PC-3 (cell line): Measurements from ENCODE around the gene AOAH. TPM values are rescaled to one million over a fixed set of nuclear protein-coding genes. Genes with fewer than 3 reads are reported as not detected.

Experiments used
- ATAC-seq: fragments of 200-7000 bp; cut with Tn5 transposase; 2 replicates; pipeline ENCODE4 v1.9.1; 2020; ENCODE audit warnings: mild to moderate bottlenecking, moderate library complexity
- BruUV-seq: library from RNA; stranded (reverse); fragments of 400-500 nt; replicated peaks from 2 replicates; lab custom pipeline; 2021; lab: Mats Ljungman, UMichigan
- CTCF ChIA-PET: fragments of 300-600 bp; sonication (Branson Sonifier 250); formaldehyde crosslinking; loops from one replicate; lab custom pipeline; 2022; ENCODE audit warnings: antibody characterized with exemption; lab: Charles Lee
- POLR2A ChIA-PET: fragments of 300-600 bp; sonication (Branson Sonifier 250); formaldehyde crosslinking; loops from one replicate; lab custom pipeline; 2022; ENCODE audit warnings: antibody characterized with exemption; ENCODE audit not compliant: unreplicated experiment; lab: Charles Lee
- DNase-seq: peaks from one replicate; pipeline ENCODE4 v3.0.0-alpha.2; 2015
- H2AFZ ChIP-seq: fragments of 300-600 bp; sonication (generic); 2 replicates; pipeline ENCODE4 v1.6.0; 2016; ENCODE audit warnings: antibody characterized with exemption, low read length
- H3F3A ChIP-seq: fragments of 300-600 bp; sonication (generic); one replicate; pipeline ENCODE4 v1.6.0; 2017; ENCODE audit warnings: antibody characterized with exemption, low read length, control low read depth, mild to moderate bottlenecking; ENCODE audit not compliant: unreplicated experiment
- H3K27ac ChIP-seq: fragments of 300-600 bp; sonication (generic); 2 replicates; pipeline ENCODE4 v1.5.1; 2016; ENCODE audit warnings: mild to moderate bottlenecking, low read length
- H3K27me3 ChIP-seq: fragments of 300-600 bp; sonication (generic); 2 replicates; pipeline ENCODE4 v1.6.1; 2016; ENCODE audit warnings: low read length, mixed read lengths
- H3K36me3 ChIP-seq: fragments of 300-600 bp; sonication (generic); 2 replicates; pipeline ENCODE4 v1.6.1; 2016; ENCODE audit warnings: low read depth, mixed run types, low read length, mixed read lengths
- H3K4me1 ChIP-seq: fragments of 300-600 bp; sonication (generic); 2 replicates; pipeline ENCODE4 v1.5.1; 2016; ENCODE audit warnings: low read length; ENCODE audit not compliant: insufficient read depth
- H3K4me2 ChIP-seq: fragments of 300-600 bp; sonication (generic); 2 replicates; pipeline ENCODE4 v1.6.0; 2016; ENCODE audit warnings: low read length
- H3K4me3 ChIP-seq: fragments of 300-600 bp; sonication (generic); 2 replicates; pipeline ENCODE4 v1.5.1; 2016; ENCODE audit warnings: mild to moderate bottlenecking, low read length, mixed read lengths
- H3K79me2 ChIP-seq: fragments of 300-600 bp; sonication (generic); 2 replicates; pipeline ENCODE4 v1.6.1; 2017; ENCODE audit warnings: low read length, mixed read lengths
- H3K9ac ChIP-seq: fragments of 300-600 bp; sonication (generic); 2 replicates; pipeline ENCODE4 v1.6.0; 2016; ENCODE audit warnings: mild to moderate bottlenecking, low read length
- H3K9me2 ChIP-seq: fragments of 300-600 bp; sonication (generic); replicated peaks from 2 replicates; pipeline ENCODE4 v1.6.1; 2016; ENCODE audit warnings: mixed run types, low read length, mixed read lengths
- H3K9me3 ChIP-seq: fragments of 300-600 bp; sonication (generic); 2 replicates; pipeline ENCODE4 v1.6.1; 2016; ENCODE audit warnings: low read length, mixed read lengths
- H4K20me1 ChIP-seq: fragments of 300-600 bp; sonication (generic); 2 replicates; pipeline ENCODE4 v1.6.1; 2016; ENCODE audit warnings: low read length, mixed read lengths
- EZH2 ChIP-seq: fragments of 300-600 bp; sonication (generic); IDR thresholded peaks from one replicate; pipeline ENCODE4 v1.6.1; 2017; ENCODE audit warnings: antibody characterized with exemption, mild to moderate bottlenecking, low read length; ENCODE audit not compliant: unreplicated experiment
- EZH2phosphoT487 ChIP-seq: fragments of 300-600 bp; sonication (generic); IDR thresholded peaks from 2 replicates; pipeline ENCODE4 v1.6.1; 2018; ENCODE audit warnings: mild to moderate bottlenecking, antibody characterized with exemption, low read length, borderline replicate concordance
- intact Hi-C: fragments of 100-400 bp; cut with micrococcal nuclease; formaldehyde crosslinking; loops from 2 replicates; pipeline ENCODE4 v1.9.0; 2023
- total RNA-seq: library from RNA; depleted of rRNA; stranded (reverse); fragments of >200 nt; gene quantifications from 2 replicates; pipeline ENCODE4 v1.2.3, GENCODE V29; 2014
- TF ChIP-seq, protein P1 (sequence below): fragments of 300-600 bp; sonication (generic); conservative IDR thresholded peaks from 2 replicates; pipeline ENCODE4 v1.5.1; 2017; ENCODE audit warnings: antibody characterized with exemption, low read depth, mild to moderate bottlenecking, low read length

Gene AOAH
- total RNA-seq, 1 experiment from 2014 or later = not detected

- CTCF ChIA-PET = no interaction called here
- Histone ChIP-seq H3K4me1 (no peaks in the 10 kb centered on the region), H3K9ac (no peak overlapping the region), H3F3A (no peaks in the 10 kb centered on the region), H2AFZ (no peak overlapping the region), H3K36me3 (no peaks in the 10 kb centered on the region), H4K20me1 (no peaks in the 10 kb centered on the region), H3K79me2 (no peaks in the 10 kb centered on the region), H3K4me2 (no peak overlapping the region), H3K27ac (no peak overlapping the region), H3K27me3 (no peaks in the 10 kb centered on the region), H3K4me3 (no peak overlapping the region), H3K9me3 (no peaks in the 10 kb centered on the region), H3K9me2 (no peaks in the 10 kb centered on the region)
- DNase-seq = no peak
- POLR2A ChIA-PET = no interaction called here
- intact Hi-C loops = no loop called here
- no peak for ATAC-seq
- BruUV-seq = no TSS peak
- TF ChIP-seq, protein P1, sequence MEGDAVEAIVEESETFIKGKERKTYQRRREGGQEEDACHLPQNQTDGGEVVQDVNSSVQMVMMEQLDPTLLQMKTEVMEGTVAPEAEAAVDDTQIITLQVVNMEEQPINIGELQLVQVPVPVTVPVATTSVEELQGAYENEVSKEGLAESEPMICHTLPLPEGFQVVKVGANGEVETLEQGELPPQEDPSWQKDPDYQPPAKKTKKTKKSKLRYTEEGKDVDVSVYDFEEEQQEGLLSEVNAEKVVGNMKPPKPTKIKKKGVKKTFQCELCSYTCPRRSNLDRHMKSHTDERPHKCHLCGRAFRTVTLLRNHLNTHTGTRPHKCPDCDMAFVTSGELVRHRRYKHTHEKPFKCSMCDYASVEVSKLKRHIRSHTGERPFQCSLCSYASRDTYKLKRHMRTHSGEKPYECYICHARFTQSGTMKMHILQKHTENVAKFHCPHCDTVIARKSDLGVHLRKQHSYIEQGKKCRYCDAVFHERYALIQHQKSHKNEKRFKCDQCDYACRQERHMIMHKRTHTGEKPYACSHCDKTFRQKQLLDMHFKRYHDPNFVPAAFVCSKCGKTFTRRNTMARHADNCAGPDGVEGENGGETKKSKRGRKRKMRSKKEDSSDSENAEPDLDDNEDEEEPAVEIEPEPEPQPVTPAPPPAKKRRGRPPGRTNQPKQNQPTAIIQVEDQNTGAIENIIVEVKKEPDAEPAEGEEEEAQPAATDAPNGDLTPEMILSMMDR = no peak
- TF ChIP-seq EZH2phosphoT487 = no peak
- no peak for TF ChIP-seq EZH2
These were observed 56.2 kb downstream of the AOAH start for GRCh38 chr7:36668080-36668479.

- POLR2A ChIA-PET = no interaction called here
- no peak overlapping the region for H3K4me2 ChIP-seq
- H3K9ac ChIP-seq = no peak overlapping the region
- intact Hi-C loops = no loop called here
- H3K27me3 ChIP-seq = no peaks in the 10 kb centered on the region
- no peaks in the 10 kb centered on the region for H3K9me3 ChIP-seq
- ATAC-seq (no peak), DNase-seq (no peak)
- H3K4me1 ChIP-seq = 0 out of 2 replicates have a peak, but pooled peaks cover under 1% of the 10 kb centered on the region
- no peaks in the 10 kb centered on the region for H3K79me2 ChIP-seq
- no peaks in the 10 kb centered on the region for H4K20me1 ChIP-seq
- no peak overlapping the region for H2AFZ ChIP-seq
- no peak overlapping the region for H3K27ac ChIP-seq
- CTCF ChIA-PET = no interaction called here
- no peak overlapping the region for H3K4me3 ChIP-seq
- H3K36me3 ChIP-seq = no peaks in the 10 kb centered on the region
- no TSS peak for BruUV-seq
- no peaks in the 10 kb centered on the region for H3K9me2 ChIP-seq
- TF ChIP-seq EZH2phosphoT487 = no peak
- TF ChIP-seq EZH2 = no peak
- TF ChIP-seq, protein P1 = no peak
- no peaks in the 10 kb centered on the region for H3F3A ChIP-seq
These were observed 57.1 kb downstream of the AOAH start for GRCh38 chr7:36667007-36667745.

DNA sequence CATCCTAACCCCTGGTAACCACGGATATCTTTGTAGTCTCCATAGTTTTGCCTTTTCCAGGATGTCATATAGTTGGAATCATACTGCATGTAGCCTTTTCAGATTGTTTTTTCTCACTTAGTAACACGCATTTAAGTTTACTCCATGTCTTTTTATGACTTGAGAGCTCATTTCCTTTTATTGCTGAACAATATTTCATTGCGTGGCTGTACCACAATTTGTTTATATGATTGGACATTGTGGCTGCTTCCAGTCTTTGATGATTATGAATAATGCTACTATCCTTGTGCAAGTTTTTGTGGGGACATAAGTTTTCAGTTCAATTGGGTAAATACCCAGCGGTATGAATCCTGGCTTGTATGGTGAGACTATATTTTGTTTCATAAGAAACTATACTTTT, 60.8 kb downstream of the AOAH start:
- Histone ChIP-seq H3K4me1 (peaks cover 29% of the 10 kb centered on the region), H3K9me3 (no peaks in the 10 kb centered on the region), H3K4me2 (no peak overlapping the region), H3K36me3 (no peaks in the 10 kb centered on the region), H3K4me3 (no peak overlapping the region), H4K20me1 (no peaks in the 10 kb centered on the region), H3K9ac (no peak overlapping the region), H2AFZ (no peak overlapping the region), H3K27me3 (no peaks in the 10 kb centered on the region), H3K9me2 (no peaks in the 10 kb centered on the region), H3F3A (peaks cover 5% of the 10 kb centered on the region), H3K27ac (no peak overlapping the region), H3K79me2 (no peaks in the 10 kb centered on the region)
- DNase-seq = no peak
- no peak for ATAC-seq
- ChIA-PET CTCF (no interaction called here), POLR2A (no interaction called here)
- TF ChIP-seq EZH2phosphoT487 = no peak
- TF ChIP-seq EZH2 = no peak
- TF ChIP-seq, protein P1 = no peak
- intact Hi-C loops = no loop called here
- BruUV-seq = no TSS peak
